Neural progenitor cell (in vitro differentiated cells): ENCODE data around the gene SUPT3H. TPM values are rescaled to one million over a fixed set of nuclear protein-coding genes. Genes with fewer than 3 reads are reported as not detected.

Source experiments
- DNase-seq: peaks from one replicate; pipeline ENCODE4 v3.0.0-alpha.2; 2016; ENCODE audit warnings: low spot score
- H2AFZ ChIP-seq: fragments of 200-600 bp; sonication (generic); replicated peaks from 2 replicates; pipeline ENCODE4 v1.6.1; 2016; ENCODE audit warnings: antibody characterized with exemption
- H3F3A ChIP-seq: fragments of 200-600 bp; sonication (generic); 2 replicates; pipeline ENCODE4 v1.6.1; 2016; ENCODE audit warnings: antibody characterized with exemption, low read depth
- H3K27ac ChIP-seq: fragments of 200-600 bp; sonication (generic); 2 replicates; pipeline ENCODE4 v1.5.1; 2016; ENCODE audit warnings: mild to moderate bottlenecking
- H3K27me3 ChIP-seq: fragments of 200-600 bp; sonication (generic); 2 replicates; pipeline ENCODE4 v1.6.1; 2016; ENCODE audit warnings: mild to moderate bottlenecking, moderate library complexity
- H3K36me3 ChIP-seq: fragments of 200-600 bp; sonication (generic); 2 replicates; pipeline ENCODE4 v1.5.1; 2016
- H3K4me1 ChIP-seq: fragments of 200-600 bp; sonication (generic); 2 replicates; pipeline ENCODE4 v1.6.1; 2016; ENCODE audit warnings: mixed run types
- H3K4me2 ChIP-seq: fragments of 200-600 bp; sonication (generic); 2 replicates; pipeline ENCODE4 v1.6.1; 2016
- H3K4me3 ChIP-seq: fragments of 200-600 bp; sonication (generic); 2 replicates; pipeline ENCODE4 v1.5.1; 2016
- H3K79me2 ChIP-seq: fragments of 200-600 bp; sonication (generic); 2 replicates; pipeline ENCODE4 v1.6.1; 2016; ENCODE audit warnings: low read depth
- H3K9ac ChIP-seq: fragments of 200-600 bp; sonication (generic); 2 replicates; pipeline ENCODE4 v1.6.1; 2016
- H3K9me3 ChIP-seq: fragments of 200-600 bp; sonication (generic); 2 replicates; pipeline ENCODE4 v1.5.1; 2016; ENCODE audit warnings: low read depth
- H4K20me1 ChIP-seq: fragments of 200-600 bp; sonication (generic); 2 replicates; pipeline ENCODE4 v1.6.1; 2016; ENCODE audit warnings: low read depth
- H3K27ac Mint-ChIP-seq: 3 replicates; pipeline ENCODE4 v1.8.0; 2021; ENCODE audit warnings: mixed read lengths
- H3K27me3 Mint-ChIP-seq: 2 replicates; pipeline ENCODE4 v1.8.0; 2022; ENCODE audit warnings: low read depth, mild to moderate bottlenecking, inconsistent platforms, moderate library complexity, mixed read lengths; ENCODE audit not compliant: insufficient read depth
- H3K36me3 Mint-ChIP-seq: 3 replicates; pipeline ENCODE4 v1.8.0; 2021; ENCODE audit warnings: mixed read lengths
- H3K4me1 Mint-ChIP-seq: 3 replicates; pipeline ENCODE4 v1.8.0; 2021; ENCODE audit warnings: mixed read lengths
- H3K4me3 Mint-ChIP-seq: 3 replicates; pipeline ENCODE4 v1.8.0; 2021; ENCODE audit warnings: mild to moderate bottlenecking, moderate library complexity, mixed read lengths
- H3K9me3 Mint-ChIP-seq: 3 replicates; pipeline ENCODE4 v1.8.0; 2020; ENCODE audit warnings: mixed read lengths
- EZH2 ChIP-seq: fragments of 200-600 bp; sonication (generic); IDR thresholded peaks from 2 replicates; pipeline ENCODE4 v1.6.1; 2017; ENCODE audit warnings: antibody characterized with exemption, mild to moderate bottlenecking, moderate library complexity
- EZH2phosphoT487 ChIP-seq: fragments of 200-600 bp; sonication (generic); IDR thresholded peaks from 2 replicates; pipeline ENCODE4 v1.6.1; 2017; ENCODE audit warnings: antibody characterized with exemption
- total RNA-seq: library from RNA; depleted of rRNA; stranded (reverse); fragments of >200 nt; gene quantifications from 2 replicates; pipeline ENCODE4 v1.2.3, GENCODE V29; 2015; ENCODE audit warnings: low replicate concordance
- TF ChIP-seq, protein P1 (sequence below): fragments of 200-600 bp; sonication (generic); IDR thresholded peaks from 2 replicates; pipeline ENCODE4 v1.5.1; 2017; ENCODE audit warnings: antibody characterized with exemption, mild to moderate bottlenecking

The SUPT3H gene
- total RNA-seq, 1 donor from 2014 or later: 16.3 TPM

DNA sequence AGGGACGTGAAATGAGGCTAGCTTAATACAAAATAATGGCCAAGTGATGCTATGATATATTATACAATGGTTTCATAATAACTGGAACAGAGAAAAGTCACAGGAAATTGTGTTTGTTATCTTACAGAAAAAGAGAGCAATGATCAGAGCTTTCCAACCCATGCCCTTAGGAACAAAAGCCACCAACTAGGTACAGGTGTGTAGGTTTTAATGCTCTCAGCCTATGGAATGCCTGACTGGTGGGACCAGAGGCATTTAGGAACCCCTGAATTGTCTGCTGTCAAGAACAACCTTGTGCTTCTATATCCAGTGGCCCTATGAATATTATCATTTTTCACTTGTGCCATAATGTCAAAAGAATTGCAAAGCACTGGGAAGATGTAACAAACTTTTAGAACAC, 182.6 kb downstream of the SUPT3H start:
- Histone ChIP-seq H3K4me2 (no peak overlapping the region), H3K4me1 (no peaks in the 10 kb centered on the region), H3K9me3 (no peaks in the 10 kb centered on the region), H3K36me3 (no peaks in the 10 kb centered on the region), H2AFZ (no peak overlapping the region), H3K27me3 (no peaks in the 10 kb centered on the region), H3K9ac (no peak overlapping the region), H3K79me2 (no peaks in the 10 kb centered on the region), H4K20me1 (no peaks in the 10 kb centered on the region), H3K27ac (no peak overlapping the region), H3F3A (no peaks in the 10 kb centered on the region), H3K4me3 (no peak overlapping the region)
- no peaks in the 10 kb centered on the region for H3K27me3 Mint-ChIP-seq
- no peak for TF ChIP-seq EZH2phosphoT487
- no peak for TF ChIP-seq EZH2
- TF ChIP-seq, protein P1, sequence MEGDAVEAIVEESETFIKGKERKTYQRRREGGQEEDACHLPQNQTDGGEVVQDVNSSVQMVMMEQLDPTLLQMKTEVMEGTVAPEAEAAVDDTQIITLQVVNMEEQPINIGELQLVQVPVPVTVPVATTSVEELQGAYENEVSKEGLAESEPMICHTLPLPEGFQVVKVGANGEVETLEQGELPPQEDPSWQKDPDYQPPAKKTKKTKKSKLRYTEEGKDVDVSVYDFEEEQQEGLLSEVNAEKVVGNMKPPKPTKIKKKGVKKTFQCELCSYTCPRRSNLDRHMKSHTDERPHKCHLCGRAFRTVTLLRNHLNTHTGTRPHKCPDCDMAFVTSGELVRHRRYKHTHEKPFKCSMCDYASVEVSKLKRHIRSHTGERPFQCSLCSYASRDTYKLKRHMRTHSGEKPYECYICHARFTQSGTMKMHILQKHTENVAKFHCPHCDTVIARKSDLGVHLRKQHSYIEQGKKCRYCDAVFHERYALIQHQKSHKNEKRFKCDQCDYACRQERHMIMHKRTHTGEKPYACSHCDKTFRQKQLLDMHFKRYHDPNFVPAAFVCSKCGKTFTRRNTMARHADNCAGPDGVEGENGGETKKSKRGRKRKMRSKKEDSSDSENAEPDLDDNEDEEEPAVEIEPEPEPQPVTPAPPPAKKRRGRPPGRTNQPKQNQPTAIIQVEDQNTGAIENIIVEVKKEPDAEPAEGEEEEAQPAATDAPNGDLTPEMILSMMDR: no peak
- DNase-seq: no peak
- no peaks in the 10 kb centered on the region for H3K36me3 Mint-ChIP-seq
- H3K27ac Mint-ChIP-seq: no peak overlapping the region
- no peaks in the 10 kb centered on the region for H3K4me1 Mint-ChIP-seq
- H3K9me3 Mint-ChIP-seq: no peaks in the 10 kb centered on the region
- H3K4me3 Mint-ChIP-seq: no peak overlapping the region

DNA sequence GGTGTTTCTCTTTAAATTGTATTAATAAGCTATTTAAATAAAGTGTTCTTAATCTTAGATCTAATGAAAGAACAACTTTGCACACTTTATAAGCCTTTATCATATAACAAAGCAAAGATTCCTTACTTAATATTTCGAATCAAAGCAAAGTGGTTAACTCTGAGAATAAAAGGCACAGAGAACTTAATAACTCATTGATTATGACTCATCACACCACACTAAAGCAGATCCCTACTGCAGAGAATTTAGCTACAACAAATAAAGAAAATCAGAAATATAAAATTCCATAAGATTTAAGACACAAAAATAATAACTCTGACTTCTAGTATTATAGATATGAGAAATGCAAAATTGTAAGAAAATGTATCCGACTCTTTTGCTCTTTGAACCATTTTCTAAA, 185.2 kb downstream of the SUPT3H start:
- Histone ChIP-seq H3K4me1 (no peaks in the 10 kb centered on the region), H3K4me2 (no peak overlapping the region), H3F3A (no peaks in the 10 kb centered on the region), H3K27me3 (no peaks in the 10 kb centered on the region), H2AFZ (no peak overlapping the region), H3K36me3 (no peaks in the 10 kb centered on the region), H3K27ac (no peak overlapping the region), H3K9ac (no peak overlapping the region), H3K4me3 (no peak overlapping the region), H4K20me1 (no peaks in the 10 kb centered on the region), H3K79me2 (no peaks in the 10 kb centered on the region), H3K9me3 (no peaks in the 10 kb centered on the region)
- Mint-ChIP-seq H3K27me3 (no peaks in the 10 kb centered on the region), H3K4me1 (no peaks in the 10 kb centered on the region), H3K9me3 (no peaks in the 10 kb centered on the region), H3K4me3 (no peak overlapping the region), H3K27ac (no peak overlapping the region), H3K36me3 (no peaks in the 10 kb centered on the region)
- no peak for DNase-seq
- no peak for TF ChIP-seq EZH2
- TF ChIP-seq, protein P1: no peak
- TF ChIP-seq EZH2phosphoT487: no peak

DNA sequence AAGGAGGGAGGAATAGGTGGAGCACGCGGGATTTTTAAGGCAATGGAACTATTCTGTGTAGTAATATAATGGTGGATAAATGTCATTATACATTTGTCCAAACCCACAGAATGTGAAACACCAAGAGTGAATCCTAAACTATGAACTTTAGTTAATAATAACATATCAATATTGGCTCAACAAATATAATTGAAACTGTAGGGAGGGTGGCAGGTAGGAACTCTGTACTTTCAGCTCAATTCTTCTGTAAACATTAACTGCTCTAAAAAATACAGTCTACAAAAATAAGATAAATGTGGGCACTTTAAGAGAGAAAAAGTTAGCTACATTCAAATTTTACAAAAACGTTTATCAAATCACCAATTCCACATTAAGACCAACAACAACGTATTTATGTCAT, 186.3 kb downstream of the SUPT3H start:
- no peak overlapping the region for H3K4me3 Mint-ChIP-seq
- H4K20me1 ChIP-seq: no peaks in the 10 kb centered on the region
- H3K79me2 ChIP-seq: no peaks in the 10 kb centered on the region
- no peaks in the 10 kb centered on the region for H3K9me3 Mint-ChIP-seq
- H3K4me3 ChIP-seq: no peak overlapping the region
- DNase-seq: no peak
- H3K9ac ChIP-seq: no peak overlapping the region
- no peak overlapping the region for H3K27ac ChIP-seq
- no peaks in the 10 kb centered on the region for H3K4me1 Mint-ChIP-seq
- TF ChIP-seq EZH2 (no peak), EZH2phosphoT487 (no peak)
- TF ChIP-seq, protein P1: no peak
- no peaks in the 10 kb centered on the region for H3K36me3 ChIP-seq
- H3K27me3 ChIP-seq: no peaks in the 10 kb centered on the region
- no peaks in the 10 kb centered on the region for H3F3A ChIP-seq
- H3K9me3 ChIP-seq: no peaks in the 10 kb centered on the region
- H3K36me3 Mint-ChIP-seq: no peaks in the 10 kb centered on the region
- H2AFZ ChIP-seq: no peak overlapping the region
- no peaks in the 10 kb centered on the region for H3K4me1 ChIP-seq
- no peaks in the 10 kb centered on the region for H3K27me3 Mint-ChIP-seq
- no peak overlapping the region for H3K27ac Mint-ChIP-seq
- no peak overlapping the region for H3K4me2 ChIP-seq

DNA sequence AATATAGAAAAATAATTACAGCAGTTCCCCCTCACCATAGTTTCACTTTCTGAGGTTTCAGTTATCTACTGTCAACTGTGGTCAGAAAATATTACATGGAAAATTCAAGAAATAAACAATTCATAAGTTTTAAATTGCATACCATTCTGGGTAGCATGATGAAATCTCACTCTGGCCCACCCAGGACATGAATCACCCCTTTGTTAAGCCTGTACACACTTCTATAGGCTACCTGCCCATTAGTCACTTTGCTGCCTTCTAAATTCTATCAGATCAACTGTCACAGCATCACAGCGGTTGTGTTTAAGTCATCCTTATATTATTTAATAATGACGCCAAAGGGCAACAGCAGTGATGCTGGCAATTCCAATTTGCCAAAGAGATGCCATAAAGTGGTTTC, 189.9 kb downstream of the SUPT3H start:
- no peaks in the 10 kb centered on the region for H3K36me3 Mint-ChIP-seq
- H3K9me3 Mint-ChIP-seq: peaks cover 3% of the 10 kb centered on the region
- peaks cover 5% of the 10 kb centered on the region for H3K4me1 Mint-ChIP-seq
- no peak overlapping the region for H3K9ac ChIP-seq
- H3K9me3 ChIP-seq: no peaks in the 10 kb centered on the region
- H3K4me1 ChIP-seq: peaks cover 11% of the 10 kb centered on the region
- no peak overlapping the region for H3K4me3 ChIP-seq
- H2AFZ ChIP-seq: no peak overlapping the region
- H3K27me3 Mint-ChIP-seq: no peaks in the 10 kb centered on the region
- no peak for DNase-seq
- no peak for TF ChIP-seq EZH2phosphoT487
- no peak for TF ChIP-seq EZH2
- TF ChIP-seq, protein P1: no peak
- H3K4me3 Mint-ChIP-seq: no peak overlapping the region
- no peaks in the 10 kb centered on the region for H3K79me2 ChIP-seq
- no peaks in the 10 kb centered on the region for H3K27me3 ChIP-seq
- no peak overlapping the region for H3K27ac Mint-ChIP-seq
- H3F3A ChIP-seq: peaks cover 3% of the 10 kb centered on the region
- no peaks in the 10 kb centered on the region for H3K36me3 ChIP-seq
- no peaks in the 10 kb centered on the region for H4K20me1 ChIP-seq
- no peak overlapping the region for H3K27ac ChIP-seq
- H3K4me2 ChIP-seq: no peak overlapping the region
